Transverse colon (tissue), 4 donors: ENCODE data around the gene PCNT. TPM values are rescaled to one million over a fixed set of nuclear protein-coding genes. Genes with fewer than 3 reads are reported as not detected.

Experiments used
- DNase-seq: peaks from one replicate; pipeline ENCODE4 v3.0.0-alpha.2; 2019
- H3K27ac ChIP-seq, 4 donors: fragments of 200-600 bp; sonication (generic); 2 replicates each; pipeline ENCODE4 v1.5.1; 2016 to 2018; ENCODE audit warnings: inconsistent platforms in 4 of 4
- H3K27me3 ChIP-seq: fragments of 200-600 bp; sonication (generic); 2 replicates; pipeline ENCODE4 v1.5.1; 2017; ENCODE audit warnings: inconsistent platforms
- H3K36me3 ChIP-seq, 4 donors: fragments of 200-600 bp; sonication (generic); 2 replicates each; pipeline ENCODE4 v1.5.1; 2017 to 2019; ENCODE audit warnings: inconsistent platforms in 4 of 4
- H3K4me1 ChIP-seq, 4 donors: fragments of 200-600 bp; sonication (generic); 2 replicates each; pipeline ENCODE4 v1.5.1; 2017 to 2020; ENCODE audit warnings: inconsistent platforms in 4 of 4
- H3K4me3 ChIP-seq, 4 donors: fragments of 200-600 bp; sonication (generic); 1 replicate in 1 of 4; 2 replicates in 3 of 4; pipeline versions ENCODE4 v1.5.1 to v1.6.1; 2017 to 2019; ENCODE audit warnings: inconsistent platforms in 4 of 4
- H3K9me3 ChIP-seq, 2 donors: fragments of 200-600 bp; sonication (generic); 2 replicates each; pipeline ENCODE4 v1.5.1; 2017 to 2019; ENCODE audit warnings: inconsistent platforms in 2 of 2
- CTCF ChIP-seq, 5 experiments: fragments of 200-600 bp in 3 of 5; fragments of 450-650 bp in 2 of 5; sonication (generic) in 3 of 5; IDR thresholded peaks; 1 replicate in 2 of 5; 2 replicates in 3 of 5; pipeline ENCODE4 v1.5.1; 2016 to 2017; ENCODE audit warnings: antibody characterized with exemption in 5 of 5, inconsistent platforms in 3 of 5, mild to moderate bottlenecking in 2 of 5, moderate library complexity in 1 of 5
- EP300 ChIP-seq: sonication (generic); formaldehyde crosslinking; IDR thresholded peaks from one replicate; pipeline ENCODE4 v1.6.1; 2017; ENCODE audit warnings: antibody characterized with exemption, low read depth
- POLR2A ChIP-seq: fragments of 450-650 bp; IDR thresholded peaks from one replicate; pipeline ENCODE4 v1.6.1; 2016; ENCODE audit warnings: antibody characterized with exemption, mild to moderate bottlenecking, moderate library complexity
- POLR2AphosphoS5 ChIP-seq, 3 donors: sonication (generic); formaldehyde crosslinking; IDR thresholded peaks; one replicate each; pipeline ENCODE4 v1.6.1; 2016; ENCODE audit warnings: antibody characterized with exemption in 3 of 3
- WGBS, 2 donors: methylation state at CpG; one replicate each; pipeline ENCODE4 v1.1.5; 2018; ENCODE audit warnings: low coverage in 1 of 2; 5-methylcytosine and 5-hydroxymethylcytosine counted together
- in situ Hi-C, 4 donors: fragments of 200-750 bp; cut with MboI; loops; one replicate each; pipeline versions ENCODE4 v1.15.0 to v1.15.1; 2017; ENCODE audit warnings: low sequenced_read_pairs in 3 of 4, low pct_ligation_motif_present in 1 of 4, low pct_unique_long_range_greater_than_20kb in 1 of 4
- intact Hi-C: fragments of 100-400 bp; cut with DNase I; formaldehyde crosslinking; loops from one replicate; pipeline ENCODE4 v1.15.1; 2023; ENCODE audit warnings: low total_unique reads
- total RNA-seq, 4 donors: library from RNA; depleted of rRNA; stranded (reverse); fragments of >200 nt; gene quantifications; one replicate each; pipeline ENCODE4 v1.1.0, GENCODE V29; 2016

Gene PCNT
- total RNA-seq, 4 donors from 2014 or later: 27.6 to 171 (median 63.4) TPM

DNA sequence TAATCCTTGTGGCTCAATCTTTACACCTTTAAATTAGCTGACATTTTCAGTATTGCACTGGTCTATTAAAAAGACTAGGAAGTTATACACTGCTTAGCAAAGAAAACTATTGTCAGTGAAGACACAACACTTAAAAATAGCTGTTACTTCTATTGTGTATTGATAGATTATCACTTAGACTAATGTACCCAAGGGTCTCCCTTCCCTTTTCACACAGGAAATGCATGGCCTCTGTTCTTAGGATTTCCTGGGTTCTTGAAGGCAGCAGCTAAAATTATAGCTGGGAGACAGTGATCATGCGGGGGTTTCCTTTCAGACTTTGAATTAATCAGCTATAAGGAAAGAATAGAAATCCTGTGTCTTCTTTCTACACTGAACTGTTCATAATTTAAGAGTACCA is 147.6 kb downstream of the PCNT start:
- DNase-seq: no peak
- 83 to 100% methylated on average over 1 of the region's 1 CpG for WGBS, 2 donors

DNA sequence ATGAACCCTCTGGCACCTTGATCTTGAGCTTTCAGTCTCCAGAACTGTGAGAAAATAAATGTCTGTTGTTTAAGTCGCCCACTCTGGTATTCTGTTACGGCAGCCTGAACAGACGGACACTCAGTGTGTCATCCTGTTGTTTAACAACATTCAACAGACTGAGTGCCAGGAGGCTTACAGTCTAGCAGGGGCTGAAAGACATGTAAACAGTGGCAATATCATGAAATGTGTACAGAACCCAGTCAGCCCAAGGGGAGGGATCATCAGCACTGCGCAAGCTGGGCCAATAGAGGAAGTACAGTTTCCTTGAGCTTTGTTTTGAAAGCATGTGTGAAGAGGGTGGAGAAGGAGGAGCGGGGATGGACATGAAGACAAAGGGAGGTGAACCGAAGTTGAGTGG is 148.3 kb downstream of the PCNT start:
- DNase-seq: no peak
- no peaks in the 10 kb centered on the region for H3K9me3 ChIP-seq
- intact Hi-C loops: no loop called here
- H3K27ac ChIP-seq: no peak overlapping the region
- H3K4me3 ChIP-seq: no peak overlapping the region
- 72 to 74% methylated on average over 3 to 6 of the region's 6 CpGs for WGBS, 2 donors
- no peaks in the 10 kb centered on the region for H3K36me3 ChIP-seq
- peaks cover 0 to 14% (median 0%) of the 10 kb centered on the region in 4 donors for H3K4me1 ChIP-seq
- in situ Hi-C loops: no loop called here
- no peaks in the 10 kb centered on the region for H3K27me3 ChIP-seq
- TF ChIP-seq CTCF (IDR thresholded peaks at IDR 0.05) (no peak), EP300 (no peak), POLR2AphosphoS5 (IDR thresholded peaks at IDR 0.05) (no peak), POLR2A (no peak)

More for the DNA sequence above, 147.6 kb downstream of the PCNT start:
- no peak for TF ChIP-seq POLR2A
- no peak for TF ChIP-seq CTCF (IDR thresholded peaks at IDR 0.05)
- no peak for TF ChIP-seq POLR2AphosphoS5 (IDR thresholded peaks at IDR 0.05)
- Histone ChIP-seq H3K4me3 (no peak overlapping the region), H3K36me3 (no peaks in the 10 kb centered on the region), H3K9me3 (no peaks in the 10 kb centered on the region), H3K27me3 (no peaks in the 10 kb centered on the region), H3K4me1 (peaks cover 0 to 14% (median 0%) of the 10 kb centered on the region in 4 donors), H3K27ac (no peak overlapping the region)
- intact Hi-C loops (no loop called here), in situ Hi-C loops (no loop called here)

DNA sequence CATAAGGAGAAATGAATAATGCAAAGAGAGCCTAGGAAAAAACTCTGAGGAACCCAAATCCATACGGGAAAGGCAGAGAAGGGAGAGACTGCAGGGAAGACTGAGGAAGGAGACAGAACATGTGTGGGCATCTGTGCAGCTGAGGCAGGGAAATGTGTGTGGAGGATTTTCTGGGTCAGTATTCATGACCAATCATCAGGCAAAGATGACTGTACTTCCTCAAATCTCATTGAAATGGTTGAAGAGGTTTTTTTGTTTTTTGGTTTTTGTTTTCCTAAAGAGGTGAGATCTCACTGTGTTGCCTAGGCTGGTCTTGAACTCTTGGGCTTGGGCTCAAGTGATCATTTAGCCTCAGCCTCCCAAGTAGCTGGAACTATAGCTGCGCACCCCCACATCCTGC is 150.4 kb downstream of the PCNT start:
- DNase-seq: no peak
- WGBS, 2 donors: 88 to 100% methylated on average over 1 to 2 of the region's 2 CpGs
- H3K36me3 ChIP-seq: no peaks in the 10 kb centered on the region
- no peak for TF ChIP-seq POLR2AphosphoS5 (IDR thresholded peaks at IDR 0.05)
- TF ChIP-seq EP300: no peak
- TF ChIP-seq POLR2A: no peak
- TF ChIP-seq CTCF (IDR thresholded peaks at IDR 0.05): no peak
- H3K4me1 ChIP-seq: peaks cover 0 to 14% (median 0%) of the 10 kb centered on the region in 4 donors
- in situ Hi-C loops: no loop called here
- H3K4me3 ChIP-seq: no peak overlapping the region
- intact Hi-C loops: no loop called here
- no peak overlapping the region for H3K27ac ChIP-seq
- H3K27me3 ChIP-seq: no peaks in the 10 kb centered on the region
- H3K9me3 ChIP-seq: no peaks in the 10 kb centered on the region

DNA sequence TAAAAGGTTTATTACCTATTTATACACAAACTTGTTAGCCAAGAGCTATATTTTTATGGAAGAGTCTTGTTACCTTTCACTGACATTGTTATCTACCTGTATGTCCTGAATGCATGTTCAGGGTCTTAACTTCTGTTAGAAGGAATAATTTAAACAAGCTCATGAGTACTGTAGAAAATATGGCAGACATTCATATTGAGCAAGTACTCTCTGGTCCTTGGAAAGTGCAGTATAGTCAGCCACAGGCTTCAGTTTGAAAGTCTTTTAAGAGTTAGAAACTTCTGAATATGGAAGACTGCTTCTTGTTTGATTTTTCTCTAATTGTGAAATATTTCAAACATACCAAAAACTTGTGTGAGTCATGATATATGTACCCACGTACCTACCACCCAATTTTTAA is 151.3 kb downstream of the PCNT start:
- TF ChIP-seq POLR2A: no peak
- no peak for TF ChIP-seq POLR2AphosphoS5 (IDR thresholded peaks at IDR 0.05)
- TF ChIP-seq CTCF (IDR thresholded peaks at IDR 0.05): no peak
- no peak for TF ChIP-seq EP300
- no peak overlapping the region for H3K27ac ChIP-seq
- no peaks in the 10 kb centered on the region for H3K9me3 ChIP-seq
- 92 to 100% methylated on average over 1 of the region's 1 CpG for WGBS, 2 donors
- DNase-seq: no peak
- H3K36me3 ChIP-seq: no peaks in the 10 kb centered on the region
- intact Hi-C loops (no loop called here), in situ Hi-C loops (no loop called here)
- H3K4me3 ChIP-seq: no peak overlapping the region
- H3K27me3 ChIP-seq: no peaks in the 10 kb centered on the region
- H3K4me1 ChIP-seq: peaks cover 0 to 14% (median 0%) of the 10 kb centered on the region in 4 donors
